AG04450 (cell line): Measurements from ENCODE around the gene CETN3. TPM values are rescaled to one million over a fixed set of nuclear protein-coding genes. Genes with fewer than 3 reads are reported as not detected.

Experiments
- CTCF ChIA-PET: fragments of 300-600, 350-600 bp; formaldehyde crosslinking; extraction: SDS; loops from one replicate; lab custom pipeline; 2022; ENCODE audit warnings: antibody characterized with exemption, inconsistent platforms; lab: Charles Lee
- POLR2A ChIA-PET: fragments of 350-600 bp; formaldehyde crosslinking; extraction: SDS; loops from one replicate; lab custom pipeline; 2021; ENCODE audit warnings: antibody characterized with exemption, inconsistent platforms; lab: Yijun Ruan, JAX
- DNase-seq: peaks from one replicate; pipeline ENCODE4 v3.0.0-alpha.2; 2011; ENCODE audit warnings: low read depth, low spot score
- H3K27ac ChIP-seq: one replicate; pipeline ENCODE4 v1.5.1; 2012; ENCODE audit warnings: low read depth, low read length, control low read depth
- H3K27me3 ChIP-seq: one replicate; pipeline ENCODE4 v1.6.0; 2012; ENCODE audit warnings: low read length; ENCODE audit not compliant: control insufficient read depth, insufficient read depth
- H3K4me3 ChIP-seq: 2 replicates; pipeline ENCODE4 v1.5.1; 2011; ENCODE audit warnings: mild to moderate bottlenecking, low read depth, low read length, control low read depth
- H3K9me3 ChIP-seq: 2 replicates; pipeline ENCODE4 v1.5.1; 2012; ENCODE audit warnings: low read length; ENCODE audit not compliant: control insufficient read depth, insufficient read depth
- CTCF ChIP-seq: IDR thresholded peaks from 2 replicates; pipeline ENCODE4 v1.5.1; 2011; ENCODE audit warnings: low read depth, low read length, control low read depth, inconsistent platforms
- polyA plus RNA-seq: library from polyadenylated mRNA; depleted of rRNA; stranded (reverse); fragments of >200 nt; gene quantifications from 2 replicates; pipeline ENCODE4 v1.2.3, GENCODE V29; 2011

The CETN3 gene
- polyA plus RNA-seq, 1 experiment = 24.9 TPM

GRCh38 chr5:90355635-90356034 is 53.9 kb downstream of the CETN3 start:
- Histone ChIP-seq H3K4me3 (no peak overlapping the region), H3K27me3 (no peaks in the 10 kb centered on the region), H3K9me3 (no peaks in the 10 kb centered on the region), H3K27ac (no peak overlapping the region)
- TF ChIP-seq CTCF = no peak
- ChIA-PET CTCF (interaction anchor here (1.1 kb wide), 1 partner anchor 90 kb away, joined by 3 read pairs; no protein-coding TSS in a partner anchor), POLR2A (no interaction called here)
- DNase-seq = no peak

GRCh38 chr5:90353254-90353653 is 56.3 kb downstream of the CETN3 start:
- ChIA-PET CTCF (no interaction called here), POLR2A (no interaction called here)
- Histone ChIP-seq H3K9me3 (no peaks in the 10 kb centered on the region), H3K27me3 (no peaks in the 10 kb centered on the region), H3K4me3 (no peak overlapping the region), H3K27ac (no peak overlapping the region)
- DNase-seq = no peak
- no peak for TF ChIP-seq CTCF

- Histone ChIP-seq H3K27ac (no peak overlapping the region), H3K4me3 (no peak overlapping the region), H3K9me3 (no peaks in the 10 kb centered on the region), H3K27me3 (no peaks in the 10 kb centered on the region)
- POLR2A ChIA-PET = no interaction called here
- TF ChIP-seq CTCF = no peak
- CTCF ChIA-PET = no interaction called here
- DNase-seq = no peak
Measured at GRCh38 chr5:90351101-90351500, 58.5 kb downstream of the CETN3 start.

- TF ChIP-seq CTCF = no peak
- CTCF ChIA-PET = interaction anchor here (0.6 kb wide), 1 partner anchor 1085 kb away, joined by 3 read pairs; no protein-coding TSS in a partner anchor
- H3K27me3 ChIP-seq = no peaks in the 10 kb centered on the region
- POLR2A ChIA-PET = no interaction called here
- H3K9me3 ChIP-seq = no peaks in the 10 kb centered on the region
- H3K4me3 ChIP-seq = no peak overlapping the region
- no peak for DNase-seq
- no peak overlapping the region for H3K27ac ChIP-seq
Measured at GRCh38 chr5:90347462-90347861, 62.1 kb downstream of the CETN3 start.

- TF ChIP-seq CTCF = no peak
- ChIA-PET POLR2A (no interaction called here), CTCF (no interaction called here)
- H3K27ac ChIP-seq = no peak overlapping the region
- no peaks in the 10 kb centered on the region for H3K9me3 ChIP-seq
- no peak overlapping the region for H3K4me3 ChIP-seq
- DNase-seq = no peak
- H3K27me3 ChIP-seq = no peaks in the 10 kb centered on the region
Measured at GRCh38 chr5:90345684-90346083, 63.9 kb downstream of the CETN3 start.
